Liver (tissue), 3 donors: ENCODE data around the gene SLC25A29.

Experiments
- FOXA1 ChIP-seq: IDR thresholded peaks from 2 replicates; pipeline ENCODE4 v1.6.1; 2016; ENCODE audit warnings: antibody characterized with exemption
- GABPA ChIP-seq, 2 donors: IDR thresholded peaks in 1 of 2; conservative IDR thresholded peaks in 1 of 2; 2 replicates each; pipeline ENCODE4 v1.6.1; 2016; ENCODE audit warnings: antibody characterized with exemption in 2 of 2, mild to moderate bottlenecking in 1 of 2, moderate library complexity in 1 of 2
- JUND ChIP-seq, 2 donors: IDR thresholded peaks; 2 replicates each; pipeline ENCODE4 v1.6.1; 2016; ENCODE audit warnings: antibody characterized with exemption in 2 of 2
- NR2F2 ChIP-seq: IDR thresholded peaks from 2 replicates; pipeline ENCODE4 v1.6.1; 2016; ENCODE audit warnings: antibody characterized with exemption
- RAD21 ChIP-seq, 2 donors: IDR thresholded peaks; 2 replicates each; pipeline ENCODE4 v1.6.1; 2016; ENCODE audit warnings: antibody characterized with exemption in 2 of 2, mild to moderate bottlenecking in 2 of 2
- RXRA ChIP-seq, 2 donors: IDR thresholded peaks; 2 replicates each; pipeline ENCODE4 v1.6.1; 2017 to 2018; ENCODE audit warnings: antibody characterized with exemption in 2 of 2, mild to moderate bottlenecking in 1 of 2
- SP1 ChIP-seq: IDR thresholded peaks from 2 replicates; pipeline ENCODE4 v1.6.1; 2018; ENCODE audit warnings: antibody characterized with exemption, mild to moderate bottlenecking
- TAF1 ChIP-seq: conservative IDR thresholded peaks from 2 replicates; pipeline ENCODE4 v1.6.1; 2016; ENCODE audit warnings: antibody characterized with exemption, mild to moderate bottlenecking
- YY1 ChIP-seq: IDR thresholded peaks from 2 replicates; pipeline ENCODE4 v1.6.1; 2016; ENCODE audit warnings: antibody characterized with exemption, mild to moderate bottlenecking
- TF ChIP-seq, protein P1 (sequence below): IDR thresholded peaks from 2 replicates; pipeline ENCODE4 v1.6.1; 2016; ENCODE audit warnings: antibody characterized with exemption, mild to moderate bottlenecking
- TF ChIP-seq, protein P2 (sequence below): IDR thresholded peaks from 2 replicates; pipeline ENCODE4 v1.6.1; 2016; ENCODE audit warnings: antibody characterized with exemption
- TF ChIP-seq, protein P3 (sequence below): fragments of 150-350 bp; IDR thresholded peaks from 2 replicates; pipeline ENCODE4 v1.5.1; 2017; ENCODE audit warnings: improper control_type of control experiment, low read depth, low read length; ENCODE audit not compliant: missing input control
- TF ChIP-seq, protein P4 (sequence below): IDR thresholded peaks from 2 replicates; pipeline ENCODE4 v1.6.1; 2016; ENCODE audit warnings: antibody characterized with exemption
- TF ChIP-seq, protein P5 (sequence below): IDR thresholded peaks from 2 replicates; pipeline ENCODE4 v1.6.1; 2016; ENCODE audit warnings: antibody characterized with exemption
- donor health status: healthy.
- donor health status: healthy.

DNA sequence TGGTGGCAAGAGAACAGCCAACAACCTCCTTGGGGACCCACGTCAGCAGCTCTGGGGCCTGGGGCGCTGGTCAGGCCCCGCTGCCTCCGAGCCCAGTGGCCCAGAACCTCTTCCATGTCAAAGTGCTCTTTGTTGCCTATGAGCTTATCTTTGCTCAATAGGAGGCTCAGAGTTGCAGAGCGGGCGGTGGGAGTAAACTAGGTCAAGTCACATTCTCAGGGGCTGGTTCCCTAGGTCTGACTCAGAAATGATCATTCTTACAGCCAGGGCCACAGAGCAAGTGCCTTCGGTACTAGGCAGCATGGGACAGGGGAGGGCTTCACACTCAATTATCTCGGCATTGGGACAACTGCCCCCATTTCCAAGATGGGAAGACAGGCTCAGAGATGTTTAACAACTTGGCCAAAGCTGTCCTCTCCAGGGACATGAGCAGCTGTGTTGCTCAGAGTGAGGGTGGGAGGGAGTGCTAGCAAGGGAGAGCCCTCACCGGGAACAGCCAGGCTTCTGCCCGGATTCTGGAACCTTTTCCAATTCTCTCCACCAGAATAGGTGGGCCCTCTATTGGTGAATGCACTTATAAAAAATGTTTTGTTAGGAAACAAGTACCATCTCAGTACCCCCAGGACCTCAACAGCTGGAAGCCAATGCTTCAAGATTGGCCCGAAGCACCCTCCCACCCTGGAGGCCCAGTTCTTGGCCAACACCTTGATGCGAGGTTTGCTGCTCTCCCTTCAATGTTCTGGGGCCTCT is 11.9 kb downstream of the SLC25A29 start:
- TF ChIP-seq, protein P1, sequence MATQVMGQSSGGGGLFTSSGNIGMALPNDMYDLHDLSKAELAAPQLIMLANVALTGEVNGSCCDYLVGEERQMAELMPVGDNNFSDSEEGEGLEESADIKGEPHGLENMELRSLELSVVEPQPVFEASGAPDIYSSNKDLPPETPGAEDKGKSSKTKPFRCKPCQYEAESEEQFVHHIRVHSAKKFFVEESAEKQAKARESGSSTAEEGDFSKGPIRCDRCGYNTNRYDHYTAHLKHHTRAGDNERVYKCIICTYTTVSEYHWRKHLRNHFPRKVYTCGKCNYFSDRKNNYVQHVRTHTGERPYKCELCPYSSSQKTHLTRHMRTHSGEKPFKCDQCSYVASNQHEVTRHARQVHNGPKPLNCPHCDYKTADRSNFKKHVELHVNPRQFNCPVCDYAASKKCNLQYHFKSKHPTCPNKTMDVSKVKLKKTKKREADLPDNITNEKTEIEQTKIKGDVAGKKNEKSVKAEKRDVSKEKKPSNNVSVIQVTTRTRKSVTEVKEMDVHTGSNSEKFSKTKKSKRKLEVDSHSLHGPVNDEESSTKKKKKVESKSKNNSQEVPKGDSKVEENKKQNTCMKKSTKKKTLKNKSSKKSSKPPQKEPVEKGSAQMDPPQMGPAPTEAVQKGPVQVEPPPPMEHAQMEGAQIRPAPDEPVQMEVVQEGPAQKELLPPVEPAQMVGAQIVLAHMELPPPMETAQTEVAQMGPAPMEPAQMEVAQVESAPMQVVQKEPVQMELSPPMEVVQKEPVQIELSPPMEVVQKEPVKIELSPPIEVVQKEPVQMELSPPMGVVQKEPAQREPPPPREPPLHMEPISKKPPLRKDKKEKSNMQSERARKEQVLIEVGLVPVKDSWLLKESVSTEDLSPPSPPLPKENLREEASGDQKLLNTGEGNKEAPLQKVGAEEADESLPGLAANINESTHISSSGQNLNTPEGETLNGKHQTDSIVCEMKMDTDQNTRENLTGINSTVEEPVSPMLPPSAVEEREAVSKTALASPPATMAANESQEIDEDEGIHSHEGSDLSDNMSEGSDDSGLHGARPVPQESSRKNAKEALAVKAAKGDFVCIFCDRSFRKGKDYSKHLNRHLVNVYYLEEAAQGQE, result no peak
- TF ChIP-seq, protein P2, sequence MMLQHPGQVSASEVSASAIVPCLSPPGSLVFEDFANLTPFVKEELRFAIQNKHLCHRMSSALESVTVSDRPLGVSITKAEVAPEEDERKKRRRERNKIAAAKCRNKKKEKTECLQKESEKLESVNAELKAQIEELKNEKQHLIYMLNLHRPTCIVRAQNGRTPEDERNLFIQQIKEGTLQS, result no peak
- TF ChIP-seq, protein P3, sequence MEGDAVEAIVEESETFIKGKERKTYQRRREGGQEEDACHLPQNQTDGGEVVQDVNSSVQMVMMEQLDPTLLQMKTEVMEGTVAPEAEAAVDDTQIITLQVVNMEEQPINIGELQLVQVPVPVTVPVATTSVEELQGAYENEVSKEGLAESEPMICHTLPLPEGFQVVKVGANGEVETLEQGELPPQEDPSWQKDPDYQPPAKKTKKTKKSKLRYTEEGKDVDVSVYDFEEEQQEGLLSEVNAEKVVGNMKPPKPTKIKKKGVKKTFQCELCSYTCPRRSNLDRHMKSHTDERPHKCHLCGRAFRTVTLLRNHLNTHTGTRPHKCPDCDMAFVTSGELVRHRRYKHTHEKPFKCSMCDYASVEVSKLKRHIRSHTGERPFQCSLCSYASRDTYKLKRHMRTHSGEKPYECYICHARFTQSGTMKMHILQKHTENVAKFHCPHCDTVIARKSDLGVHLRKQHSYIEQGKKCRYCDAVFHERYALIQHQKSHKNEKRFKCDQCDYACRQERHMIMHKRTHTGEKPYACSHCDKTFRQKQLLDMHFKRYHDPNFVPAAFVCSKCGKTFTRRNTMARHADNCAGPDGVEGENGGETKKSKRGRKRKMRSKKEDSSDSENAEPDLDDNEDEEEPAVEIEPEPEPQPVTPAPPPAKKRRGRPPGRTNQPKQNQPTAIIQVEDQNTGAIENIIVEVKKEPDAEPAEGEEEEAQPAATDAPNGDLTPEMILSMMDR, result no peak
- TF ChIP-seq TAF1, result no peak
- no peak for TF ChIP-seq SP1
- no peak for TF ChIP-seq JUND (IDR thresholded peaks at IDR 0.05)
- no peak for TF ChIP-seq YY1
- TF ChIP-seq, protein P4, sequence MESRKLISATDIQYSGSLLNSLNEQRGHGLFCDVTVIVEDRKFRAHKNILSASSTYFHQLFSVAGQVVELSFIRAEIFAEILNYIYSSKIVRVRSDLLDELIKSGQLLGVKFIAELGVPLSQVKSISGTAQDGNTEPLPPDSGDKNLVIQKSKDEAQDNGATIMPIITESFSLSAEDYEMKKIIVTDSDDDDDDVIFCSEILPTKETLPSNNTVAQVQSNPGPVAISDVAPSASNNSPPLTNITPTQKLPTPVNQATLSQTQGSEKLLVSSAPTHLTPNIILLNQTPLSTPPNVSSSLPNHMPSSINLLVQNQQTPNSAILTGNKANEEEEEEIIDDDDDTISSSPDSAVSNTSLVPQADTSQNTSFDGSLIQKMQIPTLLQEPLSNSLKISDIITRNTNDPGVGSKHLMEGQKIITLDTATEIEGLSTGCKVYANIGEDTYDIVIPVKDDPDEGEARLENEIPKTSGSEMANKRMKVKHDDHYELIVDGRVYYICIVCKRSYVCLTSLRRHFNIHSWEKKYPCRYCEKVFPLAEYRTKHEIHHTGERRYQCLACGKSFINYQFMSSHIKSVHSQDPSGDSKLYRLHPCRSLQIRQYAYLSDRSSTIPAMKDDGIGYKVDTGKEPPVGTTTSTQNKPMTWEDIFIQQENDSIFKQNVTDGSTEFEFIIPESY, result no peak
- TF ChIP-seq, protein P5, sequence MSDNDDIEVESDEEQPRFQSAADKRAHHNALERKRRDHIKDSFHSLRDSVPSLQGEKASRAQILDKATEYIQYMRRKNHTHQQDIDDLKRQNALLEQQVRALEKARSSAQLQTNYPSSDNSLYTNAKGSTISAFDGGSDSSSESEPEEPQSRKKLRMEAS, result no peak
- no peak for TF ChIP-seq NR2F2
- no peak for TF ChIP-seq RAD21 (IDR thresholded peaks at IDR 0.05)
- TF ChIP-seq GABPA (IDR thresholded peaks at IDR 0.05 in 1 of 2, conservative IDR thresholded peaks at IDR 0.05 in 1 of 2), result no peak
- no peak for TF ChIP-seq RXRA (IDR thresholded peaks at IDR 0.05)
- TF ChIP-seq FOXA1, result no peak
